ENCODE data around the gene INTS6L. TPM values are rescaled to one million over a fixed set of nuclear protein-coding genes. Genes with fewer than 3 reads are reported as not detected.

Gene INTS6L, protein sequence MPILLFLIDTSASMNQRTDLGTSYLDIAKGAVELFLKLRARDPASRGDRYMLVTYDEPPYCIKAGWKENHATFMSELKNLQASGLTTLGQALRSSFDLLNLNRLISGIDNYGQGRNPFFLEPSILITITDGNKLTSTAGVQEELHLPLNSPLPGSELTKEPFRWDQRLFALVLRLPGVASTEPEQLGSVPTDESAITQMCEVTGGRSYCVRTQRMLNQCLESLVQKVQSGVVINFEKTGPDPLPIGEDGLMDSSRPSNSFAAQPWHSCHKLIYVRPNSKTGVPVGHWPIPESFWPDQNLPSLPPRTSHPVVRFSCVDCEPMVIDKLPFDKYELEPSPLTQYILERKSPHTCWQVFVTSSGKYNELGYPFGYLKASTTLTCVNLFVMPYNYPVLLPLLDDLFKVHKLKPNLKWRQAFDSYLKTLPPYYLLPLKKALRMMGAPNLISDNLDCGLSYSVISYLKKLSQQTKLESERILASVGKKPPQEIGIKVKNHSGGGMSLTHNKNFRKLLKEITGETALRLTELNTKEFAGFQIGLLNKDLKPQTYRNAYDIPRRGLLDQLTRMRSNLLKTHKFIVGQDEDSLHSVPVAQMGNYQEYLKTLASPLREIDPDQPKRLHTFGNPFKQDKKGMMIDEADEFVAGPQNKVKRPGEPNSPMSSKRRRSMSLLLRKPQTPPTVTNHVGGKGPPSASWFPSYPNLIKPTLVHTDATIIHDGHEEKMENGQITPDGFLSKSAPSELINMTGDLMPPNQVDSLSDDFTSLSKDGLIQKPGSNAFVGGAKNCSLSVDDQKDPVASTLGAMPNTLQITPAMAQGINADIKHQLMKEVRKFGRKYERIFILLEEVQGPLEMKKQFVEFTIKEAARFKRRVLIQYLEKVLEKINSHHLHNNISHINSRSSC
- total RNA-seq: 10 to 100 TPM; 24.0 to 30.2 (median 26.7) TPM
- total RNA-seq (2013): 49.6 TPM

DNA sequence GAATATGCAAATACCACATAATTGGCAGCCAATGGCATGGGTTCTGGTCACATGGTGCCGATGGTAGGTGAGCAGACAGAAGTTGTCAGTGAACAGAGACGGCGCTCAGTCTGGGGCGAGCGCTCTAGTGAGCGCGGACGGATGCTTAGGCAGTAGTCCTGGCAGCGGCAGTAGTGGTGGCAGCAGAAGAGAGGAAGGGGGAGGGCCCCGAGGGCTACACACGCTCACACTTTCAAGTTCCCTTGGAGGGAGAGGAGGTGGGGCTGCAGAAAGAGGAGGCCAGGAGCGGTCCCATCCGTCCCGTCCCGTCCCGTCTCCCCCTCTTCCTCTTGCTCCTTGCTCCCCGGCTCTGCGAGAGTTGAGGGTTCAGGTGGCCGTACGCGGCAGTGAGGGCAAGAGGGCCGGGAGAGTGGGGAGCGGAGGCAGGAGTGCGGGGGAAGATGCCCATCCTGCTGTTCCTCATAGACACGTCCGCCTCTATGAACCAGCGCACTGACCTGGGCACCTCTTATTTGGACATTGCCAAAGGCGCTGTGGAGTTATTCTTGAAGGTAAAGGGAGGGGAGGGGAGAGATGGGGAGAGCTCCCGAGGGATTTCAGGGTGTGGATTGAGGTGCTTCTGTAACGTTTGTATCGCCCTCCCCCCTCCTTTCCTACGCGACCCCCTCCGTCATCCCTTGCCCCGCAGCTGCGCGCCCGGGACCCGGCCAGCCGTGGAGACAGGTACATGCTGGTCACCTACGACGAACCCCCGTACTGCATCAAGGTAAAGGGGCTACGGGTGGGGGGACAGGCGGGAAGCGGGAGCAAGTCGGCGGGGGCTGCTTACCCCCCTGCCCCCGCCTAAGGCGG, at the start of gene INTS6L:
Gene INTS6L (plus strand): TSS at position 108 of the 852 bp plus-strand sequence. CDS start 333 bp downstream, at position 441.
- no peaks in the 10 kb centered on the region for H3K36me3 ChIP-seq (ENCODE audit: control insufficient read depth, insufficient read depth, low read length)
- peak within 1 kb of the TSS; percentile 93 for H3K27ac ChIP-seq (ENCODE audit: low read length)
- peaks cover 5% of the 10 kb centered on the region for H3K4me1 ChIP-seq (ENCODE audit: control insufficient read depth, insufficient read depth, low read length)
- no peaks in the 10 kb centered on the region for H3K9me3 Mint-ChIP-seq
- H3K27ac Mint-ChIP-seq: peak within 1 kb of the TSS; percentile 97 to 99
- H3K4me1 Mint-ChIP-seq: peaks cover 22 to 27% of the 10 kb centered on the region in 2 donors
- no peaks in the 10 kb centered on the region for H3K36me3 Mint-ChIP-seq
- peak within 1 kb of the TSS; percentile 86 for H3K4me3 ChIP-seq (ENCODE audit: low read length)
- DNase-seq: peak; percentile 82 to 93
- intact Hi-C loops (cut with micrococcal nuclease): no loop called here
- H3K27me3 ChIP-seq (ENCODE audit: control insufficient read depth, insufficient read depth, low read length): no peaks in the 10 kb centered on the region
- peaks cover 0 to 22% of the 10 kb centered on the region in 2 donors for H3K27me3 Mint-ChIP-seq (ENCODE audit: low read depth in 2 of 2)
- H3K4me3 Mint-ChIP-seq: peak within 1 kb of the TSS; percentile 98
- peak; percentile 69 to 88 (median 72) for ATAC-seq
- TF ChIP-seq, protein P1, sequence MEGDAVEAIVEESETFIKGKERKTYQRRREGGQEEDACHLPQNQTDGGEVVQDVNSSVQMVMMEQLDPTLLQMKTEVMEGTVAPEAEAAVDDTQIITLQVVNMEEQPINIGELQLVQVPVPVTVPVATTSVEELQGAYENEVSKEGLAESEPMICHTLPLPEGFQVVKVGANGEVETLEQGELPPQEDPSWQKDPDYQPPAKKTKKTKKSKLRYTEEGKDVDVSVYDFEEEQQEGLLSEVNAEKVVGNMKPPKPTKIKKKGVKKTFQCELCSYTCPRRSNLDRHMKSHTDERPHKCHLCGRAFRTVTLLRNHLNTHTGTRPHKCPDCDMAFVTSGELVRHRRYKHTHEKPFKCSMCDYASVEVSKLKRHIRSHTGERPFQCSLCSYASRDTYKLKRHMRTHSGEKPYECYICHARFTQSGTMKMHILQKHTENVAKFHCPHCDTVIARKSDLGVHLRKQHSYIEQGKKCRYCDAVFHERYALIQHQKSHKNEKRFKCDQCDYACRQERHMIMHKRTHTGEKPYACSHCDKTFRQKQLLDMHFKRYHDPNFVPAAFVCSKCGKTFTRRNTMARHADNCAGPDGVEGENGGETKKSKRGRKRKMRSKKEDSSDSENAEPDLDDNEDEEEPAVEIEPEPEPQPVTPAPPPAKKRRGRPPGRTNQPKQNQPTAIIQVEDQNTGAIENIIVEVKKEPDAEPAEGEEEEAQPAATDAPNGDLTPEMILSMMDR (IDR thresholded peaks at IDR 0.05): no peak
- WGBS (ENCODE audit: insufficient coverage): 0% methylated on average over 31 of the region's 50 CpGs
- no peaks in the 10 kb centered on the region for H3K9me3 ChIP-seq (ENCODE audit: control insufficient read depth, insufficient read depth, low read length)

DNA sequence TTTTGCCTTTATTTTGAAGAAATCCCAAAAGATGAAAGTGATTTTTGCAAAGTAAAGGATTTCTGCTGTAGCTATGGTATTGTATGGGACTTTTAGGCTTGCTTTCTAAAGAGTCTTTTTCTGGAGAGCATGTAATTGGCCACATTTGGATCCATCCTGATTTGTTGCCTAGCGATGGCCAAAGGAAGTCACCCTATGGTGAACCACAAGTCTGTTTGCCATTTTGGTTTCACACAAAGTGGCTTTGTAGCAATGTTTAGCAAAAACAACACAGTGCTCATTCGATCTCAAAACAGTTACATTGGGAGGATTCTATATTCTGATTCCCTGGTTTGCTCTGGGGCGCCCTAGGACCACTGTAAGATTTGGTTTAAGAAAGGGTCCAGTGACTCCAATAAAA, 44.1 kb upstream of the INTS6L start:
- H3K27me3 ChIP-seq (ENCODE audit: control insufficient read depth, insufficient read depth, low read length): no peaks in the 10 kb centered on the region
- intact Hi-C loops (cut with micrococcal nuclease): no loop called here
- Mint-ChIP-seq H3K4me1 (no peaks in the 10 kb centered on the region), H3K36me3 (no peaks in the 10 kb centered on the region), H3K27ac (no peak overlapping the region), H3K9me3 (no peaks in the 10 kb centered on the region), H3K27me3 (ENCODE audit: low read depth in 2 of 2) (peaks cover 6 to 15% of the 10 kb centered on the region in 2 donors), H3K4me3 (no peak overlapping the region)
- no peaks in the 10 kb centered on the region for H3K36me3 ChIP-seq (ENCODE audit: control insufficient read depth, insufficient read depth, low read length)
- no peaks in the 10 kb centered on the region for H3K4me1 ChIP-seq (ENCODE audit: control insufficient read depth, insufficient read depth, low read length)
- DNase-seq (no peak), ATAC-seq (no peak)
- no peak overlapping the region for H3K27ac ChIP-seq (ENCODE audit: low read length)
- TF ChIP-seq, protein P1 (IDR thresholded peaks at IDR 0.05): no peak
- WGBS (ENCODE audit: insufficient coverage): 33% methylated on average over 1 of the region's 3 CpGs
- H3K4me3 ChIP-seq (ENCODE audit: low read length): no peak overlapping the region
- H3K9me3 ChIP-seq (ENCODE audit: control insufficient read depth, insufficient read depth, low read length): no peaks in the 10 kb centered on the region

DNA sequence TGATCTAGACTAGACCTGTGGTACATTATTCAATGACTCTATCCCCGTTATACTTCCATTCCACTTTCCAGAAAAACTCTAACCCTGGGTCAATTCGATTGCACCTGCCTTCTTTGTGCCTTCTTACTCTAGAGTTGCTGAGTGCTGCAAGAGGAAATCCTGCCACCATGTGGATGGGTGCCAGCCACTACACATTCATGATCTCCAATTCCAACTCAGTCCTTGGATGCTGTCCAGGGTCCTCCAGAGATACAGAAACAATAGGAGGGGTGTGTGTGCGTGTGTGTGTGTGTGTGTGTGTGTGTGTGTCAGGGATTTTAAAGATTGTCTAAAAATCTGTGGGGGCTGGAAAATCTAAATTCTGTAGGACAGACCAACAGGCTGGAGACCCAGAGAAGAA, 42.9 kb upstream of the INTS6L start:
- Histone ChIP-seq H3K27ac (ENCODE audit: low read length) (no peak overlapping the region), H3K4me1 (ENCODE audit: control insufficient read depth, insufficient read depth, low read length) (no peaks in the 10 kb centered on the region), H3K9me3 (ENCODE audit: control insufficient read depth, insufficient read depth, low read length) (no peaks in the 10 kb centered on the region), H3K4me3 (ENCODE audit: low read length) (no peak overlapping the region), H3K36me3 (ENCODE audit: control insufficient read depth, insufficient read depth, low read length) (no peaks in the 10 kb centered on the region), H3K27me3 (ENCODE audit: control insufficient read depth, insufficient read depth, low read length) (no peaks in the 10 kb centered on the region)
- intact Hi-C loops (cut with micrococcal nuclease): no loop called here
- Mint-ChIP-seq H3K4me3 (no peak overlapping the region), H3K4me1 (no peaks in the 10 kb centered on the region), H3K36me3 (no peaks in the 10 kb centered on the region), H3K27ac (no peak overlapping the region), H3K27me3 (ENCODE audit: low read depth in 2 of 2) (peaks cover 3 to 13% of the 10 kb centered on the region in 2 donors), H3K9me3 (no peaks in the 10 kb centered on the region)
- TF ChIP-seq, protein P1 (IDR thresholded peaks at IDR 0.05): no peak
- ATAC-seq (peak in 1 of 3 donors; percentile 61), DNase-seq (peak in 1 of 2 donors; percentile 71)
- WGBS (ENCODE audit: insufficient coverage): 5% methylated on average over 3 of the region's 3 CpGs

Measured in natural killer cell (primary cell).